HG03460 (cell line): Measurements from ENCODE around the gene GCAT.
"Not testable (repeated sequence)": the region's sequence is repeated elsewhere in the genome, so short reads cannot be mapped to it uniquely, and the experiment has no call there.

Experiments
- ATAC-seq: cut with Tn5 transposase; IDR thresholded peaks from one replicate; pipeline ENCODE4 v1.9.1; 2021; ENCODE audit not compliant: unreplicated experiment

GCAT gene

DNA sequence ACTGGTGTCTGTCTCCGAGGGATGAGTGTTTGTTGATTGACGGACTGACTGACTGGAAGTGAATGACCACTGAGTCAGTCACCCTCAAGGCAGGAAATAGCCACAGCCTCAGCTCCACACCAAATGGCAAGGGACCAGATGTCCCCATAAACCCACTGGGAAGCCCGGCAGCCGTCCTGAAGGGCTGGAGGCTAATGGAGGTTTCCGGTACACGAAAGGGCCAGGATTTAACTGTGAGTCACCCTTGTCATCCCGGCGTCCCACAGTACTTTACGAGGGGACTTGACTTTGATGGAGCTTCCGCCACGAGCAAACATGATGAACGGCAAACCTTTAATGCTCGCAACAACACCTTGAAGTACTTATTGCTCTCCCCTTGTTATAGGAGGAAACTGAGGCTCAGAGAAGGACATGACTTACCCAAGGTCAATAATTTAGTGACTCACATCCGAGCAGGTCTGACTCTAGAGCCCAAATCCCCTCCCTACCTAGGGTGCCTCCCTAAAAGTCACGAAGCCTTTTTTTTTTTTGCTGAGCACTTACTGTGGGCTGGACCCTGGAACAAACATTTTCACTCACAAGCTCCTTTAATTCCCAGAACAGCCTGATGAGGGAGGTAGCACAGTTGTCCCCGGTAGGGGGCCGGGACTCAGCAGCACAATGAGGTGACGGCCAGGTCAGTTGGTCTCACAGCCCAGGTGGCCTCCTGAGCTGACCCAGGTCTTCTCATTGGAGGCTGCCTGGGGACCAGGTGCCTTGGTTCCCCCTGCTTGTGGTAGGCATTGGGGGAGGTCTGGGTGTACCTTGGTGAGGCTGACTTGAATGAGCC is 25.2 kb upstream of the GCAT start:
- ATAC-seq: no peak

DNA sequence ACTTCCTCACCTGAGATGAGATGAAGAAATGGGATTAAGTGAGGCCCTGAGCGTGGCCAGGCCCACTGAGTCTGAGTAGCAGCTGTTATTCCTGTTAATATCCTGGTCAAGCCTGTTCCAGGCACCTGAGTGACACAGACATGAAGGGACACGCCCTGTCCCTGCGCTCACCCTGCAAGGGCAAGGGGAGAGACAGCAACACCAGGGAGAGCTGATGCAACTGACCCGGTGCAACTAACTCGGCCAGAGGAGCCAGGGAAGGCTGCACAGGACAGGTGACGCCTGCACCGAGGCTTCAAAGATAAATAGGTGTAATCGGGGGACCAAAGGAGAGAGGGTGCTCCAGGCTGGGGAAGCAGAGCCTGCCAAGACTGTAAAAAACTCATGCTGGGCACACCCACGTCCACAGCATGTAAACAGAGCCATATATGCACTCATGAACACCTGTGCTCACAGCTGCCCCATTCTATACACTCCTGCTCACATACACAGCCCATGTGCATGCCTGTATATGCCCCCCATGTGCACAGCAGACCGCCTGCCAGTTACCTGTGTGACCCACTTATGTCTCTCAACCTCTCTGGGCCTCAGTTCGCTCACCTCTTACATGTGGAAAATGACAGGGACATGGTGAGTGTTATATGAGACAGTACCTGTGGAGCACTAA is 22.8 kb upstream of the GCAT start:
- ATAC-seq: no peak

DNA sequence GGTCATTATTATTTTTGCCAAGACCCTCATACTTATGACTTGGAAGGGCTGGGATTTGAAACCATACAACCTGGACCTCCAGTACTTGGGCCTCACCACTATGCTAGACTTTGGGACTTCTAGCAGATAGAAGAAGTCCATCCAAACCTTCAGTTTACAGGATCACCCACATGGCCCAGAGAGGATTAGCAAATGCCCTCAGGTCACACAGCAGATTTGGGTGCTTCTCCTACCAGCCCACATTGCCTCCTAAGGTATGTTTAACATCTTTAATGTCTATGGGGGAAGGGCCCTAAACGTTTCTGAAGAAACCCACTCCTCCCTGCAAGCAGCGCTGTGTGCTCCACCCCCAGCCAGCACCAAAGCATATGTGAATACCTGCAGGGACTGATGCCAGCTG is 17.5 kb upstream of the GCAT start:
- ATAC-seq: no peak

DNA sequence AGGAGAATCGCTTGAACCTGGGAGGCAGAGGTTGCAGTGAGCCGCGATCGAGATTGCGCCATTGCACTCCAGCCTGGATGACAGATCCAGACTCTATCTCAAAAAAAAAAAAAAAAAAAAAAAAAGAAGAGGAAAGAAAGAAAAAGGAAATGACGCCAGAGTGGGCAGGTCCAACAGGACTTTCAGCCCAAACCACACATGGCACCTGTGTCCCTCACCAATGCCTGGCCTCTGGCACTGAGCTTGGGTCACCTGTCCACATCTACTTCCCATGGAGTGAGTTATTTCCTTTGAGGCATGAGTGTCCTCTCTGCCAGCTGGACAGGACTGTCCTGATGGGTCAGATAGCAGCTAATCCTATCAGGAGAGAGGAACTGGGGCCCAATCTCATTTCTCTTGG is 15.2 kb upstream of the GCAT start:
- no peak for ATAC-seq

DNA sequence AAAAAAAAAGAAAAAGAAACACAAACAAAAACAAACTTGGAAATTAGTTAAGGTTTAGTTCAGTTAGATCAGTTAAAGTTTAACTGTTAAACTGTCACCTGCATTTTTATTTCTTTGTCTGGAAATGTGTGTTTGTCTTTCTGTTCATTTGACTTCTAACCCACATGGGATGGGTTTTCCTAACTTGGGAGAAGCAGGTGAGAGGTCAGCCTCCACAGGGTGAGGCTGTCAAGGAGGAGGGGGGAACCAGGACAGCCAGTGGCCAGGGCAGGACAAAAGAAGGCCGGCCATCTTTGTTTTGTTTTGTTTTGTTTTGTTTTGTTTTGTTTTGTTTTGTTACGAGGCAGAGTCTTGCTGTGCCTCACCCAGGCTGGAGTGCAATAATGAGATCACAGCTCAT is 13.4 kb upstream of the GCAT start:
- no peak for ATAC-seq

DNA sequence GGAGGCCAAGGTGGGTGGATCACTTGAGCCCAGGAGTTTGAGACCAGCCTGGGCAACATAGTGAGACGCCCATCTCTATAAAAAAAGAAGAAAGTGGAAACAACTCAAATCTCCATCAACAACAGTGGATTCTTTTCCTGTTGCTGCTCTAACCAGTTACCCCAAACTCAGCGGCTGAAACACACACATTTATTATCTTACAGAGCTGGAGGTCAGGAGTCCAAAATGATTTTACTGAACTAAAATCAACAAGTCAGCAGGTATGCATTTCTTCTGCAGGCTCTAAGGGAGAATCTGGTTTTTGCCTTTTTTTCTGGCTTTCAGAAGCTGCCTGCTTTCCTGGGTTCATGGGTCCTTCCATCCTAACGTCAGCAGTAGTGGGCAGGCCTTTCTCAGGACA is 11.7 kb upstream of the GCAT start:
- no peak for ATAC-seq

DNA sequence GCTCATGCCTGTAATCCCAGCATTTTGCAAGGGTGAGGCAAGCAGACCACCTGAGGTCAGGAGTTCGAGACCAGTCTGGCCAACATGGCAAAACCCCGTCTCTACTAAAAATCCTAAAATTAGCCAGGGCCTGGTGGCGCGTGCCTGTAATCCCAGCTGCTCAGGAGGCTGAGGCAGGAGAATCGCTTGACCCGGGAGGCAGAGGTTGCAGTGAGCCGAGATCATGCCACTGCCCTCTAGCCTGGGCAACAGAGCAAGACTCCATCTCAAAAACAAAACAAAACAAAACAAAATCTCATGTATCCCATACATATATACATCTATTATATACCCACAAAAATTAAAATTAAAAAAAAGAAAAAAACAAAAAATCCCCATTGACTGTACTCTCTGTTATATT is 10.5 kb upstream of the GCAT start:
- ATAC-seq: not testable (repeated sequence)

DNA sequence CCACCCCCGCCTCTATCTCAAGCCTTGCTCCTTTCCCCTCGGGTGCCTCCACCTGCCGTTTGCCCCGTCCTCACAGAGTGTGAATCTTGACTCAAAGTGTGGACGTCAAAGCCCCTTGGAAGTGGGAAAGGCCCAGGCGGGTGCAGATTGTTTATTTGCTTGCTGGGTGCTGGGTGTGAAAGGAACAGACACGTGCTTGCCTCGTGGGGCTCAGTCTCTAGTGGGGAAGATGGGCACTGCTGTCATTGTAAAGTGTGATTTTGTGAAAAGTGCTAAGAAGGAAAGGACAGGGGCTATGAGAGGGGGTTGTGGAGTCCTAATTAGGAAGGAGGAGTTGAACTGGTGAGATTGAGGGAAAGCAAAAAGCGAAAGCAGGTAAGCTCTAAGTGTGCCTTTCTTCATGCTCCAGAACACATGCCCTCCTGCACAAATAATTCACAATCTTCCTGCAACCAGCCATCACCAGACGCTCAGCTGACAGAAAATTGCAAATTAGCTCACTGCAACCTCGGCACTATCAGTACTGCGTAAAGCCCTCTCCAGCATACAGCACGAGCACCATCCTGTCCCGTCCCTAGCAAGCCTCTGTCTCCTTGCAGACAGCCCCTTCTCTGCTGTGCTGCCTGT is 9.7 kb upstream of the GCAT start:
- no peak for ATAC-seq

DNA sequence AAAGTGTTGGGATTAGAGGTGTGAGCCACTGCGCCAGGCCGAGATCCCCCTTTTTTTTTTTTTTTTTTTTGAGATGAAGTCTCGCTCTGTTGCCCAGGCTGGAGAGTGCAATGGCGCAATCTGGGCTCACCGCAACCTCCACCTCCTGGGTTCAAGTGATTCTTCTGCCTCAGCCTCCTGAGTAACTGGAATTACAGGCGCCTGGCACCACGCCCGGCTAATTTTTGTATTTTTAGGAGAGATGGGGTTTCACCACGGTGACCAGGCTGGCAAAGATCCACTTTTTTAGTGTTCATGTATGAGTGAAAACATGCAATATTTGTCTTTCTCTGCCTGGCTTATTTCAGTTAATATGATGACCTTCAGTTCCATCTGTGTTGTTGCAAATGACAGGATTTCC is 7.8 kb upstream of the GCAT start:
- not testable (repeated sequence) for ATAC-seq

DNA sequence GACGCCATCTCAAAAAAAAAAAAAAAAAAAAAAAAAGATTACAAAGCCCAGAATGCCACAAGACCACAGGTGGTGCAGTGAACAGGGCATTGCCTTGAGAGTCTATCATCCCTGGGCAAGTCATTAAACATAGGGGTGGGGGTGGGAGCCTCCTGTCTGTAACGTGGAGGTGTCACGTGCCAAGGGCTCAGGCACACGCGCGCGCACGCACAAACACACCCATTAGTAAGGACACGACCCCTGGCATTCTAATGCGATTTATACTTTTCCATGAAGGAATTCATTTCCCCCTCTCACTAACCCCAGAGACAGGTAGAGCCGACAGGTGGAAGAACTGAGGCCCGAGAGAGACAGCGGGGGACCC is 5.8 kb upstream of the GCAT start:
- no peak for ATAC-seq

DNA sequence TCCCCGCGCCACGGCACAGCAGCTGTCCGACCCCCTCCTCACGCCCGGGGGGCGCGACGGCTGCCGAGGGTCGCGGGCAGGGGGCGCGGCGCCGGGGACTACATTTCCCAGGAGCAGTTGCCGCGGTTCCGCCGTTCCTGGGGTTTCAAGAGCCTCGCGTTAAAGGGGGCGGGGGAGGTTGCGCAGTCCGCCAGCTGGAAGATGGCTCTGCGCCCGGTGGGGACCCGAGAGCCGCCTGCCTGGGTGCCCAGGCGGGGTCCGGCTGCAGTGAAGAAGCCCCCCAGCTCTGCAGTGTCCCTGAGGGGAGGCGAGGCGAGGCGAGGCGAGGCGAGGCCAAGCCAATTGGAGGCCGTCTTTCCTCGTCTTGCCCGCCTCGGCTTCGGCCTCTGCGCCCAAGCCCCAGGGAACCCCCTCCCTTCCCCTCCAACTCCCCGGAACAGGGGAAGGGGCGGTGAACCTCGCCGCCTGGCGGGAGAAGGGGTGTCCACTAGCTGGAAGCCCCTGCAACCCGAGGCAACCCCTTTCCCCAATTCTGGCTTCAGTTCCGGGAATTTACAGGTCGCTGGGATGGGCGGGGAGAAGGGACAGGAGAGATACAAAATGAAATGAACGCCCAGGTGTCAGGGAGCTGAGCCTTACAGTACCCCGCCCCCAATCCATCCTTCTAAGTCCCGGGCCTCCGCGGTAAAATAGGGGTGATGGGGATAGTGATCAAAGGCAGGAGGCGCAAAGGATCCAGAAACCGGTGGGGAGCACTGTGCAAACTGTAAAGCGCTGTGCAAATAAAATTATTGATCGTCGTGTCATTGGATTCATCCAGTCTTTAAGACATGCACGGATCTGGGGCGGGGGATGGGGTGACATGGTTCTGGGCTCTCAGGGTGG is 5.2 kb upstream of the GCAT start:
- no peak for ATAC-seq

DNA sequence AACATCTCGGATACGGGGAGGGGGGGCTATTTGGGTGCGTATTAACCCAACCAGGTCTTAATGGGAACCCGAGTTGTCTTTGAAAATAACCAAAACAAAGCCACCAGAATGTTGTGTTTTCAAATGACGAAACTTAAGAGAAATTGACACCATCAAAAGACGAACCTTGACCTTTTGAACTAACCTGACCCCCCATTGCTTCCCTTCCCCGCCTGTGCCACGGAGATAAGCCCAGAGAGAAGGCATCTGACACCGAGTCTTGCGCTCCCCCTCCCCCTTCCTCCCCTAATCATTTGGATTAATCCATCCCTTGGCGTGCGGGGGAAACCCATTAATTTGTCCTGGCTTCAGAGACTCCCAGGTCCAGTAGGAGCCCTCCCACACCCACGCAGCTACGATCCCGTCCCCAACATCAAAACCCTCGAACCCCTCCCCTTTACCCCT is 4.5 kb upstream of the GCAT start:
- no peak for ATAC-seq

DNA sequence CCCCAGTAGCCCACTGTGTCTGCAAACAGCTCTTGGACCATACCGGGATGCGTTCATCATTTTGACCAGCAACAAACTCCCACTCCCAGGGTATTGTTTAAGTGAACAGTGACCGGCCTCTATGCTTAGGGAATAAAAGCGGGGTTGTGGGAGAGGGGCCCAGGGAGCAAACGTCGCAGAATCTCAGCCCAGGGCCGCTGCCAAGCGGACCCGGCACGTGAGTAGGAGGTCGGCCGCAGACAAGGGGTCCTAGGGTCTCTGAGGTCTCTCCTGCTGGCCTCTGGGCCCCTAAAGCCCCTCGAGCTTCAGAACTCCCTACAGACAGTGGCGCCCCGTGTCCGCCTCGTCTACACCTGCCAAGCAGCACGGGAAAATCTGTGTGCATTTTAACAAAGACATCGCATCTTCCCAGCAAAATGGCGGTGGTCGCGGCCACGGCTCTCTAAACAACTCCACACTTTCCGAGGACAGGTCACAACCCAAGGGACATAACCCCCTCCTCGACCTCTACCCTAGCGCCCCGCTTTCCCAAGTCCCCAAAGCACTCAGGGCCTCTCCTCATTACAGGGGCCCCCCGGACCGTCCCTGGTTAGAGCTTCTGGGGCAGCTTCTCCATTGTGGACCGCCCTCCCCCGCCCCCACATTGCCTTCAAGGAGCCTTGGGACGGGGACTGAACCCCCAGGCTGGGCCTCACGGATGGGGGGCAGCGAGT is 3.9 kb upstream of the GCAT start:
- no peak for ATAC-seq

DNA sequence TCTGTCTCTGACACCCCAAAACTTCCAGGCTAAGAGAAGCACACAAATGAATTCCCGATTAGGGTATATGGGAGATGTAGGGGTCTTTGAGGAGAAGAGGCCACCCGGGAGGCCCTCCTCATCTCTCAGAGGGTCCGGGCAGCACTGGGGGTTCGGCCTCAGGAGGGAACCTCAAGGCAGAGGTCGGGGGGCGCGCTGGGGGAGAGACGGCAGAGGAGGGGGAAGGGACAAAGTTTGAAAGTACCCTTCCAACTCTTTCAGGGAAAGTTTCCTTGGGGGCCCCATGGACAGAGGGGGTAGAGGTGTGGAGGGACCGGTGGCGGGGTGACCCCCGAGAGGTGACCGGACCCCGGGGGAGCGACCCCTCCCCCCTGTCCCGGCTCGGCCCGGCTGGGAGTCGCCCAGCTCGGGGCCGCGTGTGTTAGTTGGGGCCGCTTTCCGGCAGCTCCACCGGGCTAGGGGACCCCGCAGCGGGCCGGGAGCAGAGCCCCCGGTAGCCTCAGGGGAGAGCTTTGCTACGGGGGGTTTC is 3.3 kb upstream of the GCAT start:
- ATAC-seq: no peak

DNA sequence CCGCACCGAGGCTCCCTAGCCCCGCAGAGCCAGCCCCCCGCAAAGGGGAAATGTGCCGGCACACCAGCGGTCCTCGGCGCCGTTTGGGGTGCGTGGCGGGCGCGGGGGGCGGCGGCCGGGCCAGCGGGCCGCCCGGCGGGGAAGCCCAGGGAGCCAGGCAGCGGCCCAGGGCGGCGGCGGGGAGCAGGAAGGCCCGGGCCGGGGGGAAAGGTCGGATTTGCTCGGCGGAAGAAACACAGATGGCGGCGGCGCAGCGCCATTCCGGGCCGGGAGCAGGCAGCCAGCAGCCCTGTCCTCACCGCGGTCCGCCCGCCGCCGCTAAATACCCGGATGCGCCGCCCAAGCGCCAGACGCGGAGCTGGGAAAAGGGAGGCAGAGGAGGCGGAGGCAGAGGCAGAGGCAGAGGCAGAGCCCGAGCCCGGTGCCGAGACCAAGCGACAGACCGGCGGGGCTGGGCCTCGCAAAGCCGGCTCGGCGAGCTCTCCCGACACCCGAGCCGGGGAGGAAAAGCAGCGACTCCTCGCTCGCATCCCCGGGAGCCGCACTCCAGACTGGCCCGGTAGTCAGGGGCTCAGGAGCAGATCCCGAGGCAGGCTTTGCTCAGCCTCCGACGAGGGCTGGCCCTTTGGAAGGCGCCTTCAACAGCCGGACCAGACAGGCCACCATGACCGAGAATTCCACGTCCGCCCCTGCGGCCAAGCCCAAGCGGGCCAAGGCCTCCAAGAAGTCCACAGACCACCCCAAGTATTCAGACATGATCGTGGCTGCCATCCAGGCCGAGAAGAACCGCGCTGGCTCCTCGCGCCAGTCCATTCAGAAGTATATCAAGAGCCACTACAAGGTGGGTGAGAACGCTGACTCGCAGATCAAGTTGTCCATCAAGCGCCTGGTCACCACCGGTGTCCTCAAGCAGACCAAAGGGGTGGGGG is 2.6 kb upstream of the GCAT start:
- no peak for ATAC-seq

DNA sequence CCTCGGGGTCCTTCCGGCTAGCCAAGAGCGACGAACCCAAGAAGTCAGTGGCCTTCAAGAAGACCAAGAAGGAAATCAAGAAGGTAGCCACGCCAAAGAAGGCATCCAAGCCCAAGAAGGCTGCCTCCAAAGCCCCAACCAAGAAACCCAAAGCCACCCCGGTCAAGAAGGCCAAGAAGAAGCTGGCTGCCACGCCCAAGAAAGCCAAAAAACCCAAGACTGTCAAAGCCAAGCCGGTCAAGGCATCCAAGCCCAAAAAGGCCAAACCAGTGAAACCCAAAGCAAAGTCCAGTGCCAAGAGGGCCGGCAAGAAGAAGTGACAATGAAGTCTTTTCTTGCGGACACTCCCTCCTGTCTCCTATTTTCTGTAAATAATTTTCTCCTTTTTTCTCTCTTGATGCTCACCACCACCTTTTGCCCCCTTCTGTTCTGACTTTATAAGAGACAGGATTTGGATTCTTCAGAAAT is 1.9 kb upstream of the GCAT start:
- ATAC-seq: no peak

DNA sequence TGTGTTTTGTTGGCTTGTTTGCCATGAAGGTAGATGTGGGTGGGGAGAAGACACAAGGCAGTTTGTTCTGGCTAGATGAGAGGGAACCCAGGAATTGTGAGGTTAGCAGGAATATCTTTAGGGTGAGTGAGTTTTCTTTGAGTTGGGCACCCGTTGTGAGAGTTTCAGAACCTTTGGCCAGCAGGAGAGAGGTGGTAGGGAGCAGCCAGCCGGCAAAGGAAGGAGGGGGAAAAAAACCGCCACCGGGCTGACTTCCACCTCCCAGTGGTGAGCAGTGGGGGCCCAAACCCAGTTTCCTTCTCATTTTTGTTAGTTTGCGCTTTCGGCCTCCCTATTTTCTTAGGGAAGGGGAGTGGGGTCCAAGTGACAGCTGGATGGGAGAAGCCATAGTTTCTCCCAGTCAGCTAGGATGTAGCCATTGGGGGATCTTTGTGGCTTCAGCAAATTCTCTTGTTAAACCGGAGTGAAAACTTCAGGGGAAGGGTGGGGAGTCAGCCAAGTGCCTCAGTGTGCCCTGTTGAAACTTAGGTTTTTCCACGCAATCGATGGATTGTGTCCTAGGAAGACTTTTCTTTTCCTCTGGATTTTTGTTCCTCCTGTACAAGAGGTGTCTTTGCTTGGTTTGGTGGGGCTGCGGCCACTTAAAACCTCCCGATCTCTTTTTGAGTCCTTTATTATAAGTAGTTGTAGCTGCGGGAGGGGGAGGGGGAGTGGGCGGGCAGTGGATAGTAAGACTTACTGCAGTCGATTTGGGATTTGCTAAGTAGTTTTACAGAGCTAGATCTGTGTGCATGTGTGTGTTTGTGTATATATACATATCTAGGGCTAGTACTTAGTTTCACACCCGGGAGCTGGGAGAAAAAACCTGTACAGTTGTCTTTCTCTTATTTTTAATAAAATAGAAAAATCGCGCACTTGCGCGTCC is 1.1 kb upstream of the GCAT start:
- ATAC-seq: no peak

DNA sequence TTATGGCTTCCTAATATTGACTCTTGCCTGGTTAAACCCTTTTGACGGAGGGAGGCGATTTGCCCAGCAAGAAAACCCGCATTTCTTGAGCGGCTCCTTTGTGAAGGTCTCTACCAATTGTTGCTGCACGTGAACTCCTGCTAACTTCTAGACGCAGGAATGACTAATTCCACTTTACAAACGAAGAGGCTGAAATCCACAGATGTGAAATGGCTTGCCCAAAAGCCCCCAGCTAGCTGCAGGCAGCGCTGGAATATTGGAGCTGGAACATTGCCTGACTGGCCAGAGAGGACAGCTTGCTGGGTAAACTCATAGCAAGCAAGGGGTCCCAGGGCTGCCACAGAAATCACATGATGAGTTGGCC is 542 bp downstream of the GCAT start:
- no peak for ATAC-seq
